ENCODE measurements around the gene SYCE1.

- TF ChIP-seq CTCF (IDR thresholded peaks at IDR 0.05; ENCODE audit: poor library complexity) (no peak), EZH2phosphoT487 (IDR thresholded peaks at IDR 0.05; ENCODE audit: low read depth, severe bottlenecking, unreplicated experiment) (no peak), EZH2 (IDR thresholded peaks at IDR 0.05; ENCODE audit: borderline replicate concordance) (no peak)
Measured at GRCh38 chr10:133613699-133614098, 48.3 kb upstream of the SYCE1 start.
